ENCODE results near the gene F10.
"Not testable (repeated sequence)": the region's sequence is repeated elsewhere in the genome, so short reads cannot be mapped to it uniquely, and the experiment has no call there.

F10 gene

DNA sequence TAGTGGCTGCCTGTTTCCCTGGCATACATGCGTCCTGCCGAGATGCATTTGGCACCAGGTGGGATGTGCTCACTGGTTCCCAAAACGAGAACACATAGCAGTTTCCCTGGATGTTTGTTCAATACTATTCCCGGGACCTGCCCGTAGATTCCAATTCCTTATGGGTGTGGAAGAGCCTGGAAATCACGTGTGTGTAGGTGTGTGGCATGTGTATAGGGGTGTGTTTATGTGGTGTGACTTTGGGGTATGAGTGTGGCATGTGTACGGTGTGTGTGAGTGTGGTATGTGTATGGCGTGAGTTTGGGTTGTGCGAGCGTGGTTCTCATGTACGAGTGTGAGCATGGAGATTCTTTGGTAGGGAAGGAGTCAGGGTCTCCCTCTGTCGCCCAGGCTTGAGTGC lies 19.9 kb upstream of the F10 start:
- DNase-seq: no peak

DNA sequence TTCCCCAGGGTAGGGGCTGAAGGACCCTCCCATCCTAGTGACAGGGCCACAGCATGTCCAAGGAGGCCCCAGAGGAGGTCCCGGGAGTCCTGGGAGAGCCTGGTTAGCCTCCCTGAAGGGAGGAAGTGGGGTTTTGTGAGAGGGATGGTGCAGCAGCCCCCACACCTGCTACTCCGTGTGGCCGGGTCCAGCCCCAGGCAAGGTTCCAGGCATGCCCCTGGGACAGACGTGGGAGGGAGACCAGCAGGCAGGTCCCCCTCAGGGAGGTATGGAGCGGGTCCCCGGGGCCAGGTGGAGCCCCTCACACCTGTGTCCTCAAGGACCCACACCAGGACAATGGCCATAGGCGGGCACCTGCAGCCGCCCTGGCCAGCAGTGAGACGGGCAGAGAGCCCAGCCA lies 19.0 kb upstream of the F10 start:
- DNase-seq: no peak

DNA sequence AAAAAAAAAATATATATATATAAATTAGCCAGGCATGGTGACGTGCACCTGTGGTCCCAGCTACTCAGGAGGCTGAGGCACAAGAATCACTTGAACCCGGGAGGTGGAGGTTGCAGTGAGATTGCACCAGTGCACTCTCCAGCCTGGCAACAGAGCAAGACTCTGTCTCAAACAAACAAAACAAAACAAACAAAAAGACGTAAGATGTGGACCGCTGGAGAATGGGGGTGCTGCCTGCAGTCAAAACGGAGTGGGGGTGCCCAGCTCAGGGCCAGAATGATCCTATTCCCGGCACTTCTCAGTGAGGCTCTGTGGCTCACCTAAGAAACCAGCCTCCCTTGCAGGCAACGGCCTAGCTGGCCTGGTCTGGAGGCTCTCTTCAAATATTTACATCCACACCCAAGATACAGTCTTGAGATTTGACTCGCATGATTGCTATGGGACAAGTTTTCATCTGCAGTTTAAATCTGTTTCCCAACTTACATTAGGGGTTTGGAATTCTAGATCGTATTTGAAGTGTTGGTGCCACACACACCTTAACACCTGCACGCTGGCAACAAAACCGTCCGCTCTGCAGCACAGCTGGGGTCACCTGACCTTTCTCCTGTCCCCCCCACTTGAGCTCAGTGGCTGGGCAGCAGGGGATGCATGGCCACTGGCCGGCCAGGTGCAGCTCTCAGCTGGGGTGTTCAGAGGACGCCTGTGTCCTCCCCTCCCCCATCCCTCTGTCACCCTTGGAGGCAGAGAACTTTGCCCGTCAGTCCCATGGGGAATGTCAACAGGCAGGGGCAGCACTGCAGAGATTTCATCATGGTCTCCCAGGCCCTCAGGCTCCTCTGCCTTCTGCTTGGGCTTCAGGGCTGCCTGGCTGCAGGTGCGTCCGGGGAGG lies 17.3 kb upstream of the F10 start, which contains the start of gene F7:
Gene F7 (plus strand): TSS at position 760 of the 889 bp plus-strand sequence. CDS start 51 bp downstream, at position 811.
- DNase-seq: no peak

DNA sequence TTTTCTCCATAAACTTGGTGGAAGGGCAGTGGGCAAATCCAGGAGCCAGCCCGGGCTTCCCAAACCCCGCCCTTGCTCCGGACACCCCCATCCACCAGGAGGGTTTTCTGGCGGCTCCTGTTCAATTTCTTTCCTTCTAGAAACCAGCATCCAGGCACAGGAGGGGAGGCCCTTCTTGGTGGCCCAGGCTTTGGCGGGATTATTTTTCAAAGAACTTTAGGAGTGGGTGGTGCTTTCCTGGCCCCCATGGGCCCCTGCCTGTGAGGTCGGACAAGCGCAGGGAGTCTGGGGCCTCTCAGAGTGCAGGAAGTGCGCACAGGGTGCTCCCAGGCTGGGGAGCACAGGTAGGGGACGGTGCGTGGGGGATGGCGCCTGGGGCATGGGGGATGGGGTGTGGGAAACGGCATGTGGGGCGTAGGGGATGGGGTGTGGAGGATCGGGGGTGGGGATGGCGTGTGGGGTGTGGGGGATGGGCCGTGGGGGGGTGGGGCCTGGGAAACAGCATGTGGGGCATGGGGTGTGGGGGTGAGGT lies 16.6 kb upstream of the F10 start:
- no peak for DNase-seq

DNA sequence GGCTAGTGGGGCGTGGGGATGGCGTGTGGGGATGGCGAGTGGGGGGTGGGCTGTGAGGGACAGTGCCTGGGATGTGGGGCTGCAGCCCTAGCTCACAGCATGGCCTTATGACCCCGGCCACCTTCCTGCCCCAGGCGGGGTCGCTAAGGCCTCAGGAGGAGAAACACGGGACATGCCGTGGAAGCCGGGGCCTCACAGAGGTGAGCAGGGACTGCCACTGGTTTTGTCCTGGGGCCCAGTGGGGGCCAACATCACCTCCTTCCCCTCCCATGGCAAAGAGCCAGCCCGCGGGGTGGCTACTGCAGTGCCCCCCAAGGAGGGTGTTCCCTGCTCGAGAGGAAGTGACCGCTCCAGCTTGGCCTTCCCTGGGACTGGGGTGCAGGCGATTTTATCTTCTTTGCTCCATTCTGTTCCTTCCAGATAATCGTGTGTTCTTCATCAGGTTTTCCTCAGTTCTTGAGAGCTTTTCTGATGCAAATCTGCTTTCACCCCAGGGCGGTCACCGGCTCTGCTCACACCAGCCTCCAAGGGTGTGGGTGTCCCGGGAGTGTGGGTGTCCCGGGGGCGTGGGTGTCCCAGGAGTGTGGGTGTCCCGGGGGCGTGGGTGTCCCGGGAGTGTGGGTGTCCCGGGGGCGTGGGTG lies 15.8 kb upstream of the F10 start:
- no peak for DNase-seq

DNA sequence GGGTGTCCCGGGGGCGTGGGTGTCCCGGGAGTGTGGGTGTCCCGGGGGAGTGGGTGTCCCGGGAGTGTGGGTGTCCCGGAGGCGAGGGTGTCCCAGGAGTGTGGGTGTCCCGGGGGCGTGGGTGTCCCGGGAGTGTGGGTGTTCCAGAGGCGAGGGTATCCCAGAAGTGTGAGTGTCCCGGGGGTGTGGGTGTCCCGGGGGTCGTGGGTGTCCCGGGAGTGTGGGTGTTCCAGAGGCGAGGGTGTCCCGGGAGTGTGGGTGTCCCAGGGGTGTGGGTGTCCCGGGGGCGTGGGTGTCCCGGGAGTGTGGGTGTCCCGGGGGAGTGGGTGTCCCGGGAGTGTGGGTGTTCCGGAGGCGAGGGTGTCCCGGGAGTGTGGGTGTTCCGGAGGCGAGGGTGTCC lies 14.1 kb upstream of the F10 start:
- not testable (repeated sequence) for DNase-seq

DNA sequence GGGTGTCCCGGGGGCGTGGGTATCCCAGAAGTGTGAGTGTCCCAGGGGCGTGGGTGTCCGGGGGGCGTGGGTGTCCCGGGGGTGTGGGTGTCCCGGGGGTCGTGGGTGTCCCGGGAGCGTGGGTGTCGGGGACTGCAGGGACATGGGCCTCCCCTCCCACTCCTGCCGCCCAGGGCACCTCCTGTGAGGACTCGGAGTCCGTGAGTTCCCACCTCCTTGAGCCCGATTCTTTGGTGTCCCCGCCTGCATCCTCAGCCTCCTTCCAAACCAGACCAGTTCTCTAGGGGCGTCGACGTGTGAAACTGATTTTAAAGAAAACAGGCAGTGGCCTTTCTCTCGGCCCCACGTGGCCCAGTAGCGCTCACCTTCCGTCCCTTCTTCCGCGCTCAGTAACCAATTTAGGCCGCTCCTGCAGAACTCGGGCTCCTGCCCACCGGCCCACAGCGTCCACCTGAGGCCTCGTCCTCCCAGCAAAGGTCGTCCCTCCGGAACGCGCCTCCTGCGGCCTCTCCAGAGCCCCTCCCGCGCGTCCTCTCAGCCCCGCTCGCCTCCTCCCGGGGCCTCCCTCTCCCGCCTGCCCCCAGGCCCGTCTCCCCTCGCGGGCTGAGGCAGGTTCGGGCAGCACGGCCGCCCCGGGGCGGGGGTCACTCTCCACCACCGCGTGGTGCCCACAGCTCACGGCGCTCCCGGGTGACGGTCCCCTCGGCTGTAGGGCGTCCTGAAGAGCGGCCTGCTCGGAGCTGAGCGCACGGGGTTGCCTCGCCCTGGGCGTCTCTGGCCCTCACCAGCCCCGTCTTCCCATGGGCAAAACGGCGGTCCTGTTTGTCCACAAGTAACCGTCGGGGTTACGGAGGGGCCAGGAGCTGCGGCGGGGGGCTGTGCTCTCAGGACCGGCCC lies 13.2 kb upstream of the F10 start:
- no peak for DNase-seq

DNA sequence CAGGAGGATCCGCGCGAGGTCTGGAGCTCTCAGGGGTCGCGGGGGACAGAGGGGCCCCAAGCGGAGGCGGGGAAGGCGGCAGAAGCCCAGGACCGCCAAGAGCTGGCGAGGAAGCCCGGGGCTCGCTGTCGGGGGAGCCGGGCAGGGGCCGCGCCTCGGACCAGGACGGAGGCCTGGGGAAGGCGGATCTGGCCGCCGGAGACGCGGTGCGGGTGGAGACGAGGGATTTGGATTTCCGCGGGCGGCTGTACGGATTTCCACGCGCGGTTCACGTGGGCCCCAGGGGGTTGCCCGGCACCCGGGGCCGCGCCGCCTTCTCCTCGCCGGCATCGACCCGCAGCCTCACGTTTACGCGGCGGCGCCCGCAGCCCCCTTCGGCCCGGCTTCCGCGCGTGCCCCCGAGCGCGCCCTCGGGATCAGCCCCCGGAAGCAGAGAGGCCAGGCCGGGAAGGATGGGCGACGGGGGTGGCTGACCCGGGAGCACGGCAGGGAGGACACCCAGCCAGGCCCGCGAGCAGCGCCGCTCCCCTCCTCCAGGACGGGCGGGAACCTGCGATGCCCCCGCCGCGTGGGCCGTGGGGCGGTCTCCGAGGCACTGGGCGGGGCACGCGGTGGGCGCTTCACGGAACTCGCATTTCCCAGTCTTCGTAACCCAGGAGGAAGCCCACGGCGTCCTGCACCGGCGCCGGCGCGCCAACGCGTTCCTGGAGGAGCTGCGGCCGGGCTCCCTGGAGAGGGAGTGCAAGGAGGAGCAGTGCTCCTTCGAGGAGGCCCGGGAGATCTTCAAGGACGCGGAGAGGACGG lies 12.3 kb upstream of the F10 start:
- no peak for DNase-seq

DNA sequence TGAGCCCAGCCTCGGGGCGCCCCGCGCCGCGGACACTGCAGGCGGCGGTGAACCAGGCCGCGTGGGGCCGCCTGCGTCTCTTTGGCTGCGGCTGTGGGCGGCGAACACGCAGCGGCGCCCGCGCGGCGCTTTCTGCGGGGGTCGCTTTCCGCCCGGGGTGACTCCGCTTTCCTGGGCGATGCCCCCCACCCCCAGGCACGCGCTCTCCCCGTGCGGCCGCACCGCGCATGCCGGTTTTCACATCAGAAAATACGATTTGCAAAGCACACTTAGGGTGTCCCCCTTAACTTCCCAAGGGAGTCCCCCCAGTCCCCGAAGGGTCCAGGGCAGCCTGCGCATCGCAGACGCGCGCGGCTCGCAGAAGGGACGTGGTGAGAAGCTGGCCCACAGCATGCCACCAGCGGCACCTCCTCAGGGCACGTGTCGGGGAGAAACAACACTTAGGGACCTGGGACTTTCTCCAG lies 11.7 kb upstream of the F10 start:
- DNase-seq: no peak

DNA sequence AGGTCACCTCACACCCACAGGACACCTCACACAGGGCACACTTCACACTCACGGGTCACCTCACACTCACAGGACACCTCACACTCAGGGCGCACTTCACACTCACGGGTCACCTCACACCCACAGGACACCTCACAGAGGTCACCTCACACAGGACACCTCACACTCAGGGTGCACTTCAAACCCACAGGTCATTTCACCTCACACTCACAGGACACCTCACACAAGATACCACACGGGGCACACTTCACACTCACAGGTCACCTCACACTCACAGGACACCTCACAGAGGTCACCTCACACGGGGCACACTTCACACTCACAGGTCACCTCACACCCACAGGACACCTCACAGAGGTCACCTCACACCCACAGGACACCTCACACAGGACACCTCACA lies 10.8 kb upstream of the F10 start:
- not testable (repeated sequence) for DNase-seq

DNA sequence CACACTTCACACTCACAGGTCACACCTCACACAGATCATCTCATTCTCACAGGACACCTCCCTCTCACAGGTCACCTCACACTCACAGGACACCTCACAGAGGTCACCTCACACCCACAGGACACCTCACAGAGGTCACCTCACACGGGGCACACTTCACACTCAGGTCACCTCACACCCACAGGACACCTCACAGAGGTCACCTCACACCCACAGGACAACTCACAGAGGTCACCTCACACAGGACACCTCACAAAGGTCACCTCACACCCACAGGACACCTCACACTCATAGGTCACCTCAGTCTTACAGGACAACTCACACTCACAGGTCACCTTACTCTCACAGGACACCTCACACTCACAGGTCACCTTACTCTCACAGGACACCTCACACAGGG lies 10.1 kb upstream of the F10 start:
- not testable (repeated sequence) for DNase-seq

DNA sequence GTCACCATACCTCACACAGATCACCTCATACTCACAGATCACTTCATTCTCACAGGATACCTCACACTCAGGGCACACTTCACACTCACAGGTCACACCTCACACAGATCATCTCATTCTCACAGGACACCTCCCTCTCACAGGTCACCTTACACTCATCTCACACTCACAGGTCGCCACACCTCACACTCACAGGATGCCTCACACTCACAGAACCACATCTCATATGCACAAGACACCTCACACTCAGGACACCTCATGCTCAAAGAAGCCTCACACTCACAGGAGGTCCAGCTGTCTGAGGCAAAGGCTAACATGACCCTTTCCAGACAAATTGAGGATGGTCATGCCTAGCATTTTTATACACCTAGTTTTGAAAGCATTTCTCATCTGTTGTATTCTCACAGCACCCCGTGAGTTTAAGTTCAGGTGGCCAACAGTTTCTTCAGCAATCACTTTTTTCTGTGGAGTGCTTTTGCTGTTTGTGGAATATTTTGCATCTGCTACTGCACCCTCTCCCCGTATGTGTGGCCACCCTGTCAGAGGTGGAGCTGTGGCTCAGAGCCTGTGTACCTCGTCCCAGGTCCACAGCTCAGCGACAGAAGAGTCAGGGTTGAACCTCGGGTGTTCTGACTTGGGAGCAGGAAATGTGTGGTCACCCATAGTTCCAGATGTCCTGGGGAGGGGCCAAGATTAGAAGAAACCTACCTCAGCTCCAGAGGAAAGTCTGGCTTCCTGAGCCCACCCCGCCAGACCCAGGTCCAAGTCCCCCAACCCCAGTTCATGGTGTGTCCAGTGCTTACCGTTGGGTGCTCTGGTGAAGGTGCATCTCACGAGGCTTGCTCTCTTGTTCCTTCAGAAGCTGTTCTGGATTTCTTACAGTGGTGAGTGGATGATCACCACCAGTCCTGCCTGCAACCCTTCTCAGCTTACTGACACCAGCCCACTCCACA lies 9.4 kb upstream of the F10 start:
- no peak for DNase-seq

DNA sequence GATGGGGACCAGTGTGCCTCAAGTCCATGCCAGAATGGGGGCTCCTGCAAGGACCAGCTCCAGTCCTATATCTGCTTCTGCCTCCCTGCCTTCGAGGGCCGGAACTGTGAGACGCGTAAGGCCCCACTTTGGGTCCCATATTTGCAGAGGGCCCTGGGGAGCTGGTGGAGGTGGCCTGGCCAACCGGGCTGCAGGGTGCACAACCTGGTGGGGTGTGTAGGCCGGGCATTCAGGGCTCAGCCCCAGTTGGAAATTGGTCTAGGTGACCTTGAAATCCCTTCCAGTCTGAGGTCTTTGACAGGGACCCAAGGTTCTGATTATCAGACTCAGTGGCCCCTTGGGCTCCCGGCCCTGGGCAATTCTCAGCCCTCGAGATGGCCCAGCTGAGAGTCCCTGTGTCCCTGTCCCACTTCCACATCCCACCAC lies 8.7 kb upstream of the F10 start:
- no peak for DNase-seq

DNA sequence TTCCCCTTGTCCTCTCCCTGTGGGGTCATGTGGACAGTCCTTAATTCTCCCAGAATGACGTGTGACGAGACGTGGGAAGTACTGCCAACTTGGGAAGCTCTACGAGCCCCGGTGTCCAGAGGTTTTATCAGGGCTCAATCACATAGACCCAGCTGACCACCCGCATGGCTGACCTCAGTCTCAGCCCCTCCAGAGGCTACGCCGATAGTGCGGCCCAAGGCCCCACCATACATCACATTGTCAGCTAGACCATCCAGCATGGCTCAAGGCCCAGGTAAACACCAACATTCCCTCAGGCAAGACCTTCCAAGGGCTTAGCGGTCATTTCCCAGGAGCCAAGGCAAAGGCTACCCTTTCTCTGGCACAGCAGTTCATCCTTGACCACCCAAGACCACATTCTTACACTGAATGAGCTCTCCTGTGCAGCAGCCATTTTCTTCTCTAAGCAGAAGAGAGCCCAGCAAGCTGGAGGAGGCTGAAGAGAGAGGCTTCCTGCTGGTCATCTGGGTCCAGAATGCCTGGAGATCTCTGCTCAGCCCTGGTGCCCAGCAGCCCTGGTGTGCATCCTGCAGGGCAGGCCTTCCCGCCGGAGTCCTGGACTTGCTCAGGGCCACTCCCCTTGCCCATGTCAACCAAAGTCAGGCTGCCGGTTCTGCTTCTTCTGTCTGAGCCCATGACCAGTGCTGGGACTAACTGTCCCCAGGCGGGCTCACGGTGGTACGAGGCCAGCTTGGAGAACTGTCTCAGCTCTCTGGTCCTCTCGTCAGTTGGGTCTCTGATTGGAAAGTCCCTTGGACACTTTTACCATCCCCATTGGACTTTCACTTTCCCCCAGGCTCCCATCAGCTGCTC lies 7.9 kb upstream of the F10 start:
- DNase-seq: no peak

DNA sequence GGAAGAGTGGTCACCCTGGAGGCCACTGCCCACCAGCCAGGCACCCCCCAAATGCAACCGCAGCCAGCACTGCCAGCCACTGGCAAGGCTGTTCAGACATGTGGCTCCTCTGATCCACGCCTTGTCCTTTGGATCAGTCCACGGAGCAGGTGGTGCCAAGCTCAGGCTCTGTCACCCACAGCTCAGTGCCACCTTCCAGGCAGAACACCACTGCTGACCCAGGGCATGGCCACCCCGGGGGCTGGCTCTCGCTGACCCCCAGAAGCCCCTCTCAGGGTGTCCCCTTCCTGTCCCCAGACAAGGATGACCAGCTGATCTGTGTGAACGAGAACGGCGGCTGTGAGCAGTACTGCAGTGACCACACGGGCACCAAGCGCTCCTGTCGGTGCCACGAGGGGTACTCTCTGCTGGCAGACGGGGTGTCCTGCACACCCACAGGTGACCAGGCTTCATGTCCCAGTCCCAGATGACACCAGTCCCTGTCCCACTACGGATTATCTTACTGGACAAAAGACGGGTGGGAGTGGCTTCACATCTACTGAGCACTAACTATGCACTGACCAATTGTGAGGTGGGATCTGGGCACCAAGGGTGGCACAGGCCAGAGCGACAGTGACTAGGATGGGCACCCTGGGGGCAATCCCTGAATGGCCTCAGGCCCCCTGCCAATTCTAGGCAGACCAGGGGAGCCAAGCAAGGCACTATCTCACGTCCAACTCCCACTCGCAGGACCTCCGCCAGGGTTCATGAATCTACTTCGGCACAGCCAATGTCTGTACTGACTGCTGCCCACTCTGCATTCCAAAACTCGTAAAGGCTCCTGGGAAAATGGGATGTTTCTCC lies 7.0 kb upstream of the F10 start:
- no peak for DNase-seq

DNA sequence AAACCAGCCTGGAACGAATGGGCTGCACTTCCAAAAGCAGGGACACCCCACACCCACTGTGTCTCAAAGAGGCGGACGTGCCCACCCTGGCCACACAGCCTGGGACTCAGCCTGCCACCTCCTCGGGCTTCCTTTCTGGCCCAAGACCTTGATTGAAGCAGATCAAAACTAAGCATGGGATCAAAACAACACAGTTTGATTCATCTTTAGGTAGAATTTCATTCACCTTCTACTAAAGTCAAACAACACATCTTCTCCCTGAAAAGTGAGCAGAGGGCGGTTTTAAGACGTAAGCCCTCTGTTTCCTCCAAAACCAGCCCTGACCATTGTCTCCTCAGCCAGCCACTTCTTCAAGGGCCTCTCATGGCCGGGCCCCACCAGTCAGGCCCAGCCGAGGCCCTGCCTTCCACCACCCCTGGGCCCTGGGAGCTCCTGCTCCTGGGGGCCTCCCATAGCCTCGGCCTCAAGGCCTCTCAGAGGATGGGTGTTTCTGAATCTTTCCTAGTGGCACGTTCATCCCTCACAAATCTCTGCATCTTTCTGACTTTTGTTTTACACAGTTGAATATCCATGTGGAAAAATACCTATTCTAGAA lies 6.3 kb upstream of the F10 start:
- no peak for DNase-seq

DNA sequence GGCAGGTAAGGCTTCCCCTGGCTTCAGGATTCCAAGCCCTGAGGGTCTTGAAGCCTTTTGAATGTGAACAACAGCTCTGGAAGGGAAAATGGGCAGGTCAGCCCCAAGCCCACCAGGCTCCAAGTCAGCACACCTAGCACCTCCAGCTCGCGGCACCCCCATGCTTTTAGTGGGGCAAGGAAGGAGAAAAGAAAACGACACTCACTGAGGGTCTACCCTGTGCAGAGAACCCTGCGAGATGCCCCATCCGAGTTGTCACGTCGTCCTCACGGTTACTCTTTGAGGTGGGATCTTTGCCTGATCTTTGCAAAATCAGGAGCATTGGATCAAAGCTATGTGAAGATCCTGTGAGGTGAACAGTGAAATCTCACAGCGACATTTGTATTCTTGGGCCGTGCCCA lies 5.7 kb upstream of the F10 start:
- DNase-seq: no peak

DNA sequence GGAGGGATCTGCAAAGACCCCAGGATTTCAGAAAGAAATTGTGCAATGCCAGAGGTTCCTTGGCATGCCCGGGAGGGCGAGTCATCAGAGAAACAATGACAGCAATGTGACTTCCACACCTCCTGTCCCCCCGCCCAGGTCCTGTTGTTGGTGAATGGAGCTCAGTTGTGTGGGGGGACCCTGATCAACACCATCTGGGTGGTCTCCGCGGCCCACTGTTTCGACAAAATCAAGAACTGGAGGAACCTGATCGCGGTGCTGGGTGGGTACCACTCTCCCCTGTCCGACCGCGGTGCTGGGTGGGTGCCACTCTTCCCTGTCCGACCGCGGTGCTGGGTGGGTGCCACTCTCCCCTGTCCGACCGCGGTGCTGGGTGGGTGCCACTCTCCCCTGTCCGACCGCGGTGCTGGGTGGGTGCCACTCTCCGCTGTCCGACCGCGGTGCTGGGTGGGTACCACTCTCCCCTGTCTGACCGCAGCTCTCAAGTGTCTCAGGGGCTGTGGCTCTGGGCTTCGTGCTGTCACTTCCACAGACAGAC lies 5.2 kb upstream of the F10 start:
- DNase-seq: no peak

All from Kasumi-1 (cell line).